ENCODE results near the gene CAPN8.
"Not testable (repeated sequence)": the region's sequence is repeated elsewhere in the genome, so short reads cannot be mapped to it uniquely, and the experiment has no call there.

CAPN8 gene

GRCh38 chr1:223520200-223520599, 145.3 kb downstream of the CAPN8 start:
- no peak for DNase-seq

GRCh38 chr1:223519116-223519515, 146.4 kb downstream of the CAPN8 start:
- no peak for DNase-seq

- DNase-seq, result not testable (repeated sequence)
Observed at GRCh38 chr1:223518553-223518952, 146.9 kb downstream of the CAPN8 start.

- no peak for DNase-seq
Observed at GRCh38 chr1:223515926-223516325, 149.6 kb downstream of the CAPN8 start.

GRCh38 chr1:223515421-223515820, 150.1 kb downstream of the CAPN8 start:
- no peak for DNase-seq

- no peak for DNase-seq
Observed at GRCh38 chr1:223514644-223515043, 150.9 kb downstream of the CAPN8 start.

GRCh38 chr1:223513309-223513708, 152.2 kb downstream of the CAPN8 start:
- DNase-seq, result no peak

GRCh38 chr1:223512057-223512456, 153.4 kb downstream of the CAPN8 start:
- DNase-seq, result no peak

- DNase-seq, result no peak
Observed at GRCh38 chr1:223508796-223509195, 156.7 kb downstream of the CAPN8 start.

GRCh38 chr1:223504741-223505140, 160.8 kb downstream of the CAPN8 start:
- DNase-seq, result no peak

- no peak for DNase-seq
Observed at GRCh38 chr1:223503348-223503747, 162.2 kb downstream of the CAPN8 start.

GRCh38 chr1:223500560-223501425, 164.7 kb downstream of the CAPN8 start:
- DNase-seq, result peak; percentile 6 to 14

- DNase-seq, result no peak
Observed at GRCh38 chr1:223496883-223497282, 168.6 kb downstream of the CAPN8 start.

GRCh38 chr1:223494926-223495645, 170.4 kb downstream of the CAPN8 start:
- DNase-seq, result no peak

- DNase-seq, result no peak
Observed at GRCh38 chr1:223492044-223492443, 173.5 kb downstream of the CAPN8 start.

Data from stimulated activated CD4-positive, alpha-beta T cell treated with anti-CD3 and anti-CD28 coated beads, Interleukin-2, amount 100 ng/mL, for 48 hours (primary cell).